Measurements from ENCODE around the gene PCLAF.
"Not testable (repeated sequence)": the region's sequence is repeated elsewhere in the genome, so short reads cannot be mapped to it uniquely, and the experiment has no call there.

The PCLAF gene

DNA sequence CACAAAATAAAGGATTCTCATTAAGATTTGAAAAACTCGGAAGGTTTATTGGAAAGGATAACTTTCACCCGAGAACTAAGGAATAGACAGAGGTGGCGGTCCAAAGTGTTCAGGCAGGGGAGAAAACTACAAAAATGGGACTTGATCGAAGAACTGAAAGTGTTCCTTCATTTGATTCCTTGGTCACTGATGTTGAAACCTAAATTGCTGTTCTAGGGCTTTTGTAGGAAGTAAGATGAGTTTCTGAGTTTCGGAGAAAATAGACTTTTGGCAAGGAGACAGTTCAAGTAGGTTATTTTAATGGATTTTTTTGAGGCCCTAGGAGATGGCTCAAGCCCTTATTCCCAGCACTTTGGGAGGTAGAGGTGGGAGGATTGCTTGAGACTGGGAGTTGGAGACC, 7.8 kb upstream of the PCLAF start:
- no peak for DNase-seq (ENCODE audit: low read depth, low spot score)
- TF ChIP-seq, protein P1, sequence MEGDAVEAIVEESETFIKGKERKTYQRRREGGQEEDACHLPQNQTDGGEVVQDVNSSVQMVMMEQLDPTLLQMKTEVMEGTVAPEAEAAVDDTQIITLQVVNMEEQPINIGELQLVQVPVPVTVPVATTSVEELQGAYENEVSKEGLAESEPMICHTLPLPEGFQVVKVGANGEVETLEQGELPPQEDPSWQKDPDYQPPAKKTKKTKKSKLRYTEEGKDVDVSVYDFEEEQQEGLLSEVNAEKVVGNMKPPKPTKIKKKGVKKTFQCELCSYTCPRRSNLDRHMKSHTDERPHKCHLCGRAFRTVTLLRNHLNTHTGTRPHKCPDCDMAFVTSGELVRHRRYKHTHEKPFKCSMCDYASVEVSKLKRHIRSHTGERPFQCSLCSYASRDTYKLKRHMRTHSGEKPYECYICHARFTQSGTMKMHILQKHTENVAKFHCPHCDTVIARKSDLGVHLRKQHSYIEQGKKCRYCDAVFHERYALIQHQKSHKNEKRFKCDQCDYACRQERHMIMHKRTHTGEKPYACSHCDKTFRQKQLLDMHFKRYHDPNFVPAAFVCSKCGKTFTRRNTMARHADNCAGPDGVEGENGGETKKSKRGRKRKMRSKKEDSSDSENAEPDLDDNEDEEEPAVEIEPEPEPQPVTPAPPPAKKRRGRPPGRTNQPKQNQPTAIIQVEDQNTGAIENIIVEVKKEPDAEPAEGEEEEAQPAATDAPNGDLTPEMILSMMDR (IDR thresholded peaks at IDR 0.05; ENCODE audit: insufficient read depth, low read length, missing control alignments), result no peak
- POLR2A ChIA-PET, result no interaction called here
- CTCF ChIA-PET, result no interaction called here
- peak overlapping the region; percentile 34 for H3K4me3 ChIP-seq (ENCODE audit: low read depth, low read length)

DNA sequence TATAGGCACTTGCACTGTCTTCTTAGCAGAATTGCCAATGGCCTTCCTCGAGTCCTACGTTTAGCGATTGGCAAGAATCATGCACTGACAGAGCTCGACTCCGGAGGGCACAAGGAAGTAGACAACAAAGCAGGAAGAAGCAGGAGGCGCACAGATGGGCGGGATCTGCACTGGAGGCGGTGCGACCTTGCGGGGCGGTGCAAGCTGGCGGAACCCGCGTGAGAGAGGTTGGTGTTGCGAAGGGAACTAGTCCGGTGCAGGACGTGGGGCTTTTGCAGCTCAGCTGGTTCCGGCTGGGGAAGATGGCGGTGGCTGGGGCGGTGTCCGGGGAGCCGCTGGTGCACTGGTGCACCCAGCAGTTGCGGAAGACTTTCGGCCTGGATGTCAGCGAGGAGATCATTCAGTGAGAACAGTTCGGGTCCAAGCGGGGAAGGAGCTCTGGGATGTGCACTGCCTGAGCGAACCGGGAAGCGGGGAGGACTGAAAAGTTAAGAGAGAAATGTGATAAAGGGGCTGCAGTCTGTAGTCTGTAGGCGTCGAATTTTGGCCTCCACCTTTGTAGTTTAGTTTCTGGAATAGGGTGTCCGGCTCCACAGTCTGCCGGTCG, 6.4 kb upstream of the PCLAF start, which contains the start of gene TRIP4:
Gene TRIP4, plus strand, starts transcription at position 275 of the 607 bp plus-strand sequence. Its CDS starts 28 bp downstream, at position 303.
- ChIA-PET POLR2A (interaction anchor here (0.7 to 1.9 kb wide), 3 partner anchors 9 to 141 kb away, joined by 3 to 8 read pairs (median 6); no protein-coding TSS in a partner anchor), CTCF (interaction anchor here (1.3 to 1.9 kb wide), 5 partner anchors 31 to 340 kb away, joined by 4 to 7 read pairs (median 5); partner anchors contain the start of genes CSNK1G1 and PPIB)
- peak within 1 kb of the TSS; percentile 93 for H3K4me3 ChIP-seq (ENCODE audit: low read depth, low read length)
- TF ChIP-seq, protein P1 (IDR thresholded peaks at IDR 0.05; ENCODE audit: insufficient read depth, low read length, missing control alignments), result no peak
- DNase-seq (ENCODE audit: low read depth, low spot score), result peak; percentile 79

GRCh38 chr15:64386291-64386690, 5.0 kb upstream of the PCLAF start:
- ChIA-PET CTCF (interaction anchor here (1.8 kb wide), 1 partner anchor 224 kb away, joined by 5 read pairs; the partner anchor contains the start of gene PPIB), POLR2A (no interaction called here)
- H3K4me3 ChIP-seq (ENCODE audit: low read depth, low read length), result no peak overlapping the region
- TF ChIP-seq, protein P1 (IDR thresholded peaks at IDR 0.05; ENCODE audit: insufficient read depth, low read length, missing control alignments), result no peak
- DNase-seq (ENCODE audit: low read depth, low spot score), result no peak

GRCh38 chr15:64383760-64384159, 2.5 kb upstream of the PCLAF start:
- no peak overlapping the region for H3K4me3 ChIP-seq (ENCODE audit: low read depth, low read length)
- no peak for DNase-seq (ENCODE audit: low read depth, low spot score)
- ChIA-PET POLR2A (no interaction called here), CTCF (no interaction called here)
- TF ChIP-seq, protein P1 (IDR thresholded peaks at IDR 0.05; ENCODE audit: insufficient read depth, low read length, missing control alignments), result no peak

DNA sequence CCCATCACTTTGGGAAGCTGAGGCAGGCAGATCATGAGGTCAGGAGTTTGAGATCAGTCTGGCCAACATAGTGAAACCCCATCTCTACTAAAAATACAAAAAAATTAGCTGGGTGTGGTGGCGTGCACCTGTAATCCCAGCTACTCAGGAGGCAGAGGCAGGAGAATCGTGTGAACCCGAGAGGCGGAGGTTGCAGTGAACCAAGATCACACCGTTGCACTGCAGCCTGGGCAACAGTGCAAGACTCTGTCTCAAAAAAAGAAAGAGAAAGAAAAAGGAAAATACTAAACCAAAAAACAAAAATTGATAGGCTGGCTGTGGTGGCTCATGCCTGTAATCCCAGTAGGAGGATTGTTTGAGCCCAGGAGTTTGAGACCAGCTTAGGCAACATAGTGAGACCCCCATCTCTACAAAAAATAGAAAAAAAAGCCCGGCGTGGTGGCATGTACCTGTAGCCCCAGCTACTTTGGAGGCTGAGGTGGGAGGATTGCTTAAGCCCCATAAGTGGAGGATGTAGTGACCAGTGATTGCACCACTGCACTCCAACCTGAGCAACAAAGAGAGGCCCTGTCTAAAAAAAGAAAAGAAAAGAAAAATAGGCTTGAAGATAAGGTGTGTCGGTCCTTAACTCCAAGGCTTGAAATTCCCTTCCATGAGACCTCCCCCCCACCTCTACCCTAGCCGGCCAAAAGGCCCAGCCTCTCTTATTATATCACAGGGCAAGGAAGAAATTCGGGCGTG, 941 bp downstream of the PCLAF start:
- H3K4me3 ChIP-seq (ENCODE audit: low read depth, low read length), result peak overlapping the region; percentile 67
- CTCF ChIA-PET, result interaction anchor here (0.7 kb wide), 1 partner anchor 176 kb away, joined by 4 read pairs; no protein-coding TSS in a partner anchor
- DNase-seq (ENCODE audit: low read depth, low spot score); POLR2A ChIA-PET: not testable (repeated sequence)

DNA sequence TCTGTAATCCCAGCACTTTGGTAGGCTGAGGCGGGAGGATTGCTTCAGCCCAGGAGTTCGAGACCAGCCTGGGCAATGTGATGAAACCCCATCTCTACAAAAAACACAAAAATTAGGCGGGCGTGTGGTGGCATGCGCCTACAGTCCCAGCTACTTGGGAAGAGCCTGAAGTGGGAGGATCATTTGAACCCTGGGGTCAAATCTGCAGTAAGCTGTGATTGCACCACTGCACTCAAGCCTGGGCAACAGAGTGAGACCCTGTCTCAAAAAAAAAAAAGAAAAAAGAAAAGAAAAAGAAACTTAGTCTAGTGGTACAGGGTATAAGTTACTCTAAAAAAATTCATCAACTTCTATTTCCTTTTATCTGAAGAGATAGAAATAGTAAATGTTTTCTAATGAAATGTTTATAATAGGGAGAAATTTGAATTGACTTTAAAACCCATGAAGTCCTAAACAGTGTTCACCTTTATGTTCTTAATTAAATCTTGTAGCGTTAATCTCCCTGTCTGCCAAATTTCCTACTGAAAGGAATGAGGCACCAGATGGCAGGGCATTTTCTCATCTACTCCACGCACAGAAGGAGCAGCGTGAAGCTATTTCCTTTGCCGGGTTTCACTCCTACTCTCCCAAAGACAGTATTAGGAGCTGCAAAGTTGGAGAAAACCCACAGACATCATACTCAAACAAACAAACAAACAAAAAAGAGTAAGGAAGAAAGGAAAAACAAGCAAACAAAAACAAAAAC, 1.9 kb downstream of the PCLAF start:
- H3K4me3 ChIP-seq (ENCODE audit: low read depth, low read length), result peak overlapping the region; percentile 19
- TF ChIP-seq, protein P1 (IDR thresholded peaks at IDR 0.05; ENCODE audit: insufficient read depth, low read length, missing control alignments), result no peak
- ChIA-PET CTCF (interaction anchor here (0.7 kb wide), 1 partner anchor 175 kb away, joined by 4 read pairs; no protein-coding TSS in a partner anchor), POLR2A (no interaction called here)
- DNase-seq (ENCODE audit: low read depth, low spot score), result no peak
